A549 (cell line): ENCODE measurements around the gene TVP23C. TPM values are rescaled to one million over a fixed set of nuclear protein-coding genes. Genes with fewer than 3 reads are reported as not detected.

Experiments
- ATAC-seq, 2 experiments: fragments of 200-7000 bp in 1 of 2; fragments of >200 bp in 1 of 2; cut with Nextera tagmentation in 1 of 2; cut with Tn5 transposase in 1 of 2; 3 replicates each; pipeline versions ENCODE4 v1.8.0 to v1.9.1; 2018 to 2020; ENCODE audit warnings: mild to moderate bottlenecking in 1 of 2, moderate library complexity in 1 of 2
- CTCF ChIA-PET: fragments of 300-600 bp; sonication (Branson Sonifier 250); formaldehyde crosslinking; extraction: SDS; loops from one replicate; lab custom pipeline; 2021; ENCODE audit warnings: antibody characterized with exemption, inconsistent platforms; lab: Yijun Ruan, JAX
- POLR2A ChIA-PET: fragments of 350-600 bp; formaldehyde crosslinking; extraction: SDS; loops from one replicate; lab custom pipeline; 2021; ENCODE audit warnings: antibody characterized with exemption, inconsistent platforms; lab: Yijun Ruan, JAX
- DNase-seq, 2 experiments: peaks; one replicate each; pipeline versions ENCODE4 v3.0.0 to v3.0.0-alpha.2; 2011 to 2016; ENCODE audit warnings: low read depth in 1 of 2, low spot score in 1 of 2
- FAIRE-seq: peaks from 2 replicates; lab custom pipeline; 2011; peaks lifted over from hg19 to GRCh38; lab: Jason Lieb, UNC
- H3K27ac ChIP-seq, 2 experiments: fragments of >200 bp; sonication (Bioruptor Twin); formaldehyde crosslinking; 3 replicates each; pipeline ENCODE4 v1.5.1; 2016 to 2017
- H3K4me1 ChIP-seq: fragments of >200 bp; sonication (Bioruptor Twin); formaldehyde crosslinking; 3 replicates; pipeline ENCODE4 v1.6.1; 2016
- H3K4me2 ChIP-seq: fragments of >200 bp; sonication (Bioruptor Twin); formaldehyde crosslinking; 3 replicates; pipeline ENCODE4 v1.6.1; 2016
- H3K4me3 ChIP-seq: fragments of >200 bp; sonication (Bioruptor Twin); formaldehyde crosslinking; 3 replicates; pipeline ENCODE4 v1.5.1; 2016
- H3K9me3 ChIP-seq: fragments of >200 bp; sonication (Bioruptor Twin); formaldehyde crosslinking; 3 replicates; pipeline ENCODE4 v1.6.1; 2016
- CHD2 ChIP-seq: fragments of 150-350 bp; IDR thresholded peaks from 2 replicates; pipeline ENCODE4 v1.6.1; 2014; ENCODE audit warnings: low read length; ENCODE audit not compliant: partially characterized antibody
- EP300 ChIP-seq, 2 experiments: fragments of >200 bp; sonication (Bioruptor Twin); formaldehyde crosslinking; IDR thresholded peaks; 2 replicates in 1 of 2; 3 replicates in 1 of 2; pipeline ENCODE4 v1.6.1; 2016 to 2017
- ESRRA ChIP-seq: fragments of 150-350 bp; IDR thresholded peaks from 2 replicates; pipeline ENCODE4 v1.6.1; 2014; ENCODE audit warnings: mild to moderate bottlenecking, low read length, borderline replicate concordance
- HEYL ChIP-seq: fragments of 250-450 bp; sonication (Bioruptor Pico); IDR thresholded peaks from 2 replicates; pipeline ENCODE4 v1.8.0; 2021; ENCODE audit warnings: mild to moderate bottlenecking, moderate library complexity
- HOXB13 ChIP-seq: fragments of 250-450 bp; sonication (Bioruptor Pico); IDR thresholded peaks from 2 replicates; pipeline ENCODE4 v1.5.0; 2020; ENCODE audit warnings: low read depth, mild to moderate bottlenecking, moderate library complexity
- JUNB ChIP-seq: fragments of >200 bp; sonication (Bioruptor Twin); formaldehyde crosslinking; IDR thresholded peaks from 2 replicates; pipeline ENCODE4 v1.6.1; 2016
- KDM1A ChIP-seq: fragments of 200-600 bp; sonication (generic); IDR thresholded peaks from 2 replicates; pipeline ENCODE4 v1.6.1; 2016; ENCODE audit warnings: low read depth, mild to moderate bottlenecking
- MYC ChIP-seq: IDR thresholded peaks from 2 replicates; pipeline ENCODE4 v1.6.1; 2012; ENCODE audit warnings: mild to moderate bottlenecking, inconsistent platforms, low read length, improper control_type of control experiment, borderline replicate concordance
- RFX5 ChIP-seq: fragments of 450-650 bp; IDR thresholded peaks from 2 replicates; pipeline ENCODE4 v1.7.1; 2014; ENCODE audit warnings: antibody characterized with exemption, mild to moderate bottlenecking, moderate library complexity
- RNF2 ChIP-seq: fragments of 200-600 bp; sonication (generic); IDR thresholded peaks from 2 replicates; pipeline ENCODE4 v1.6.1; 2016; ENCODE audit warnings: low read depth, mild to moderate bottlenecking, antibody characterized with exemption, moderate library complexity, borderline replicate concordance
- TP53 ChIP-seq: fragments of 250-450 bp; sonication (Bioruptor Pico); IDR thresholded peaks from 2 replicates; pipeline ENCODE4 v1.5.0; 2021; ENCODE audit warnings: mild to moderate bottlenecking, moderate library complexity
- ZFP36 ChIP-seq: fragments of 450-650 bp; IDR thresholded peaks from 2 replicates; pipeline ENCODE4 v1.6.1; 2014; ENCODE audit warnings: borderline replicate concordance; ENCODE audit not compliant: partially characterized antibody
- ZNF302 ChIP-seq: fragments of 250-450 bp; sonication (Bioruptor Pico); IDR thresholded peaks from 2 replicates; pipeline ENCODE4 v1.9.0; 2021; ENCODE audit warnings: inconsistent platforms, mild to moderate bottlenecking, moderate library complexity
- ZSCAN20 ChIP-seq: fragments of 250-450 bp; sonication (Bioruptor Pico); IDR thresholded peaks from 2 replicates; pipeline ENCODE4 v1.8.0; 2022; ENCODE audit warnings: mild to moderate bottlenecking, moderate library complexity
- WGBS: methylation state at CpG from one replicate; pipeline ENCODE4 v1.1.6; 2017; ENCODE audit errors: missing lambda C conversion rate; 5-methylcytosine and 5-hydroxymethylcytosine counted together
- polyA plus RNA-seq, 4 experiments: library from polyadenylated mRNA; depleted of rRNA in 3 of 4; stranded (reverse); fragments of >200 nt; fragmentation: RNase III in 1 of 4; extraction: RNeasy Plus Mini Kit Qiagen cat#74134 plus additional on column Dnase treatment in 1 of 4; gene quantifications; 2 replicates in 3 of 4; 3 replicates in 1 of 4; pipeline ENCODE4 v1.2.3, GENCODE V29; 2011 to 2017
- small RNA-seq, 6 experiments: library from RNA; depleted of rRNA; stranded (forward); fragments of <200 nt; gene quantifications; one replicate each; pipeline ENCODE3, GENCODE V24; 2012
- TF ChIP-seq, protein P1 (sequence below): fragments of 150-350 bp; IDR thresholded peaks from 2 replicates; pipeline ENCODE4 v1.6.1; 2014; ENCODE audit warnings: low read depth, mild to moderate bottlenecking, low read length
- TF ChIP-seq, protein P2 (sequence below): fragments of 450-650 bp; IDR thresholded peaks from 2 replicates; pipeline ENCODE4 v1.6.1; 2014; ENCODE audit warnings: antibody characterized with exemption
- TF ChIP-seq, protein P3 (sequence below): fragments of >200 bp; sonication (Bioruptor Twin); formaldehyde crosslinking; IDR thresholded peaks from 3 replicates; pipeline ENCODE4 v1.6.1; 2016

TVP23C gene
- polyA plus RNA-seq, 2 of the 4 experiments (the other 2 are of a cell fraction) = 19.9 to 22.7 TPM

DNA sequence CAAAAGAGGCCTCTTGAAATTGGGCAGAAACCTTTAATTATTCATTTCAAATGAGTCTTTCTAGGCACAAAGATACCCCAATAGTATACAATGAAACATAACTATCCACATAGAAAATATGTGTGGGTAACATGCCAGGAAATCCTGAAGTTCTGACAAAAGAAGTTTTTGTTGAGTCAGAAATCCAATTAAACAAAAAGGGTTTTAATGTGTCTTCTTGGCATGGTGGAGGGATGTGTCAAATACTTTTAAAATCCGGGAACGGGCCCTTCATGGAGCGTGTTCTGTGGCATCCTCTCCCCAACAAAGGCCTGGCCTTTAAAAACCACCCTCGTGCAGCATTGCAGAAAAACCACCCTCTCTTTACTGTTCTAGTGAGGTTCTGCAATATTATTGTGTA is 110.0 kb downstream of the TVP23C start:
- POLR2A ChIA-PET = no interaction called here
- TF ChIP-seq, protein P1, sequence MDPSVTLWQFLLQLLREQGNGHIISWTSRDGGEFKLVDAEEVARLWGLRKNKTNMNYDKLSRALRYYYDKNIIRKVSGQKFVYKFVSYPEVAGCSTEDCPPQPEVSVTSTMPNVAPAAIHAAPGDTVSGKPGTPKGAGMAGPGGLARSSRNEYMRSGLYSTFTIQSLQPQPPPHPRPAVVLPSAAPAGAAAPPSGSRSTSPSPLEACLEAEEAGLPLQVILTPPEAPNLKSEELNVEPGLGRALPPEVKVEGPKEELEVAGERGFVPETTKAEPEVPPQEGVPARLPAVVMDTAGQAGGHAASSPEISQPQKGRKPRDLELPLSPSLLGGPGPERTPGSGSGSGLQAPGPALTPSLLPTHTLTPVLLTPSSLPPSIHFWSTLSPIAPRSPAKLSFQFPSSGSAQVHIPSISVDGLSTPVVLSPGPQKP = no peak
- TF ChIP-seq TP53 (CRISPR knock-in tag) = no peak
- TF ChIP-seq, all 56 proteins: peak for 0
- DNase-seq = no peak
- CTCF ChIA-PET = no interaction called here
- no peak for FAIRE-seq
- 80% methylated on average over 4 of the region's 4 CpGs for WGBS
- Histone ChIP-seq H3K9me3 (no peaks in the 10 kb centered on the region), H3K4me1 (no peaks in the 10 kb centered on the region), H3K27ac (no peak overlapping the region), H3K4me2 (no peak overlapping the region), H3K4me3 (no peak overlapping the region)
- ATAC-seq = no peak

GRCh38 chr17:15452746-15453145 is 110.5 kb downstream of the TVP23C start:
- Histone ChIP-seq H3K27ac (no peak overlapping the region), H3K9me3 (no peaks in the 10 kb centered on the region), H3K4me1 (no peaks in the 10 kb centered on the region), H3K4me2 (no peak overlapping the region), H3K4me3 (no peak overlapping the region)
- FAIRE-seq (no peak), ATAC-seq (no peak), DNase-seq (no peak)
- TF ChIP-seq CHD2 = no peak
- no peak for TF ChIP-seq EP300 (IDR thresholded peaks at IDR 0.05)
- no peak for TF ChIP-seq HOXB13 (CRISPR knock-in tag)
- TF ChIP-seq ZNF302 (CRISPR knock-in tag) = no peak
- TF ChIP-seq RNF2 = no peak
- no peak for TF ChIP-seq ESRRA
- TF ChIP-seq, protein P2, sequence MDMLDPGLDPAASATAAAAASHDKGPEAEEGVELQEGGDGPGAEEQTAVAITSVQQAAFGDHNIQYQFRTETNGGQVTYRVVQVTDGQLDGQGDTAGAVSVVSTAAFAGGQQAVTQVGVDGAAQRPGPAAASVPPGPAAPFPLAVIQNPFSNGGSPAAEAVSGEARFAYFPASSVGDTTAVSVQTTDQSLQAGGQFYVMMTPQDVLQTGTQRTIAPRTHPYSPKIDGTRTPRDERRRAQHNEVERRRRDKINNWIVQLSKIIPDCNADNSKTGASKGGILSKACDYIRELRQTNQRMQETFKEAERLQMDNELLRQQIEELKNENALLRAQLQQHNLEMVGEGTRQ = no peak
- TF ChIP-seq JUNB = no peak
- TF ChIP-seq MYC = no peak
- TF ChIP-seq KDM1A = no peak
- TF ChIP-seq, protein P3, sequence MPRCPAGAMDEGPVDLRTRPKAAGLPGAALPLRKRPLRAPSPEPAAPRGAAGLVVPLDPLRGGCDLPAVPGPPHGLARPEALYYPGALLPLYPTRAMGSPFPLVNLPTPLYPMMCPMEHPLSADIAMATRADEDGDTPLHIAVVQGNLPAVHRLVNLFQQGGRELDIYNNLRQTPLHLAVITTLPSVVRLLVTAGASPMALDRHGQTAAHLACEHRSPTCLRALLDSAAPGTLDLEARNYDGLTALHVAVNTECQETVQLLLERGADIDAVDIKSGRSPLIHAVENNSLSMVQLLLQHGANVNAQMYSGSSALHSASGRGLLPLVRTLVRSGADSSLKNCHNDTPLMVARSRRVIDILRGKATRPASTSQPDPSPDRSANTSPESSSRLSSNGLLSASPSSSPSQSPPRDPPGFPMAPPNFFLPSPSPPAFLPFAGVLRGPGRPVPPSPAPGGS = no peak
- no peak for TF ChIP-seq HEYL (CRISPR knock-in tag)
- TF ChIP-seq ZFP36 = no peak
- no peak for TF ChIP-seq ZSCAN20 (CRISPR knock-in tag)
- no peak for TF ChIP-seq RFX5
- 88% methylated on average over 1 of the region's 1 CpG for WGBS
- ChIA-PET CTCF (no interaction called here), POLR2A (no interaction called here)

Small RNA genes within 50 kb of the gene (small RNA-seq; reads per million reads assigned to genes)
- gene AC005838.1 (0 reads per million in 6 experiments), gene RF00090 (0 reads per million in 6 experiments)

Other genes starting within 250 kb of the TVP23C start
- 0.21 and 0.49 TPM in 2 replicates for gene TEKT3, start 221.9 kb downstream of the TVP23C start, polyA plus RNA-seq (2011; rRNA removed)
- 0.17 TPM in 1 of 3 replicates, not detected in the others for gene TEKT3, start 221.9 kb downstream of the TVP23C start, polyA plus RNA-seq (2017; fragmentation: RNase III; extraction: RNeasy Plus Mini Kit Qiagen cat#74134 plus additional on column Dnase treatment)
- 5.4 and 6.0 TPM in 2 replicates for gene CDRT4, start 95.9 kb downstream of the TVP23C start, polyA plus RNA-seq (2011; rRNA removed)
- gene CDRT4, start 95.9 kb downstream of the TVP23C start, polyA plus RNA-seq (2017; fragmentation: RNase III; extraction: RNeasy Plus Mini Kit Qiagen cat#74134 plus additional on column Dnase treatment) = 0.58 to 1.1 TPM (median 0.76 TPM) in 3 replicates
- gene FBXW10B, start 56.2 kb upstream of the TVP23C start, polyA plus RNA-seq (2011; rRNA removed) = 9.6 and 10.4 TPM in 2 replicates
- 14.3 to 19.5 TPM (median 15.3 TPM) in 3 replicates for gene FBXW10B, start 56.2 kb upstream of the TVP23C start, polyA plus RNA-seq (2017; fragmentation: RNase III; extraction: RNeasy Plus Mini Kit Qiagen cat#74134 plus additional on column Dnase treatment)
- 275 and 301 TPM in 2 replicates for gene TRIM16, start 120.8 kb upstream of the TVP23C start, polyA plus RNA-seq (2011; rRNA removed)
- gene TRIM16, start 120.8 kb upstream of the TVP23C start, polyA plus RNA-seq (2017; fragmentation: RNase III; extraction: RNeasy Plus Mini Kit Qiagen cat#74134 plus additional on column Dnase treatment) = 293 to 322 TPM (median 297 TPM) in 3 replicates
- 40.5 and 49.6 TPM in 2 replicates for gene ZNF286A, start 136.3 kb upstream of the TVP23C start, polyA plus RNA-seq (2011; rRNA removed)
- gene ZNF286A, start 136.3 kb upstream of the TVP23C start, polyA plus RNA-seq (2017; fragmentation: RNase III; extraction: RNeasy Plus Mini Kit Qiagen cat#74134 plus additional on column Dnase treatment) = 34.4 to 43.8 TPM (median 43.4 TPM) in 3 replicates
- 0.16 and 0.17 TPM in 2 replicates for gene TBC1D26, start 168.8 kb upstream of the TVP23C start, polyA plus RNA-seq (2011; rRNA removed)
- 0.07 to 0.18 TPM (median 0.08 TPM) in 3 replicates for gene TBC1D26, start 168.8 kb upstream of the TVP23C start, polyA plus RNA-seq (2017; fragmentation: RNase III; extraction: RNeasy Plus Mini Kit Qiagen cat#74134 plus additional on column Dnase treatment)